GM12873 (cell line): ENCODE results near the gene TNFAIP2.

Experiments
- CTCF ChIP-seq: IDR thresholded peaks from 2 replicates; pipeline ENCODE4 v1.5.1; 2012; ENCODE audit warnings: low read depth, mild to moderate bottlenecking, moderate library complexity, low read length, control low read depth; ENCODE audit not compliant: insufficient read depth; ENCODE audit errors: missing control alignments

The TNFAIP2 gene

GRCh38 chr14:103084021-103084919 is 39.0 kb upstream of the TNFAIP2 start, which contains the start of gene LBHD2:
Gene LBHD2 (plus strand): TSS chr14:103084210. CDS start chr14:103086013, 1,803 bp downstream.
- TF ChIP-seq CTCF: no peak

GRCh38 chr14:103085106-103086091 is 37.9 kb upstream of the TNFAIP2 start:
- TF ChIP-seq CTCF: peak; percentile 4

GRCh38 chr14:103086771-103087342 is 36.4 kb upstream of the TNFAIP2 start:
- TF ChIP-seq CTCF: no peak

- no peak for TF ChIP-seq CTCF
Measured at GRCh38 chr14:103087343-103087835, 35.9 kb upstream of the TNFAIP2 start.

- TF ChIP-seq CTCF: no peak
Measured at GRCh38 chr14:103088921-103089320, 34.3 kb upstream of the TNFAIP2 start.

- TF ChIP-seq CTCF: no peak
Measured at GRCh38 chr14:103089386-103090335, 33.6 kb upstream of the TNFAIP2 start.
